Activated CD4-positive, alpha-beta T cell treated with anti-CD3 and anti-CD28 coated beads, Interleukin-2, amount 50 U/mL, for 24 hours (primary cell): ENCODE measurements around the gene HSPA6.
"Not testable (repeated sequence)": the region's sequence is repeated elsewhere in the genome, so short reads cannot be mapped to it uniquely, and the experiment has no call there.

Experiments
- DNase-seq, 2 donors: peaks; one replicate each; pipeline ENCODE4 v3.0.0-alpha.2; 2020; ENCODE audit warnings: low read depth in 1 of 2, low spot score in 1 of 2

Gene HSPA6

GRCh38 chr1:161531986-161532643, 7.8 kb downstream of the HSPA6 start:
- DNase-seq: no peak

GRCh38 chr1:161532644-161533567, 8.6 kb downstream of the HSPA6 start:
- not testable (repeated sequence) for DNase-seq

GRCh38 chr1:161537068-161537669, 12.8 kb downstream of the HSPA6 start:
- DNase-seq: not testable (repeated sequence)

GRCh38 chr1:161538925-161539479, 14.7 kb downstream of the HSPA6 start:
- not testable (repeated sequence) for DNase-seq

- DNase-seq: peak; percentile 98 to 100
Observed at GRCh38 chr1:161539731-161540569, 15.6 kb downstream of the HSPA6 start.

GRCh38 chr1:161540570-161540960, 16.2 kb downstream of the HSPA6 start:
- DNase-seq: not testable (repeated sequence)

GRCh38 chr1:161542091-161542559, 17.8 kb downstream of the HSPA6 start:
- peak in 1 of 2 donors; percentile 62 for DNase-seq

- not testable (repeated sequence) for DNase-seq
Observed at GRCh38 chr1:161543125-161543524, 18.8 kb downstream of the HSPA6 start.

- DNase-seq: not testable (repeated sequence)
Observed at GRCh38 chr1:161545005-161545731, 20.8 kb downstream of the HSPA6 start.

- not testable (repeated sequence) for DNase-seq
Observed at GRCh38 chr1:161547995-161548741, 23.8 kb downstream of the HSPA6 start.

- DNase-seq: not testable (repeated sequence)
Observed at GRCh38 chr1:161548749-161549406, 24.5 kb downstream of the HSPA6 start.

- DNase-seq: no peak
Observed at GRCh38 chr1:161549652-161550051, 25.3 kb downstream of the HSPA6 start, which contains the start of gene FCGR3A. Gene FCGR3A, minus strand, starts transcription at chr1:161549818. Its CDS starts 82 bp downstream, at chr1:161549736.

- DNase-seq: not testable (repeated sequence)
Observed at GRCh38 chr1:161550942-161551341, 26.6 kb downstream of the HSPA6 start.

GRCh38 chr1:161553631-161554030, 29.3 kb downstream of the HSPA6 start:
- not testable (repeated sequence) for DNase-seq

- not testable (repeated sequence) for DNase-seq
Observed at GRCh38 chr1:161554340-161554739, 30.0 kb downstream of the HSPA6 start.

- not testable (repeated sequence) for DNase-seq
Observed at GRCh38 chr1:161554815-161555417, 30.6 kb downstream of the HSPA6 start.

GRCh38 chr1:161556143-161556542, 31.8 kb downstream of the HSPA6 start:
- DNase-seq: not testable (repeated sequence)

- DNase-seq: not testable (repeated sequence)
Observed at GRCh38 chr1:161556990-161557389, 32.6 kb downstream of the HSPA6 start.
